HEK293T (cell line): ENCODE results near the gene EIF6.

Source experiments
- CTCF ChIA-PET: fragments of 350-600 bp; formaldehyde crosslinking; extraction: SDS; loops from one replicate; lab custom pipeline; 2021; ENCODE audit warnings: antibody characterized with exemption, inconsistent platforms; lab: Yijun Ruan, JAX
- POLR2A ChIA-PET: fragments of 350-600 bp; formaldehyde crosslinking; extraction: SDS; loops from one replicate; lab custom pipeline; 2020; ENCODE audit warnings: antibody characterized with exemption, inconsistent platforms; lab: Yijun Ruan, JAX
- DNase-seq: peaks from one replicate; pipeline ENCODE4 v3.0.0; 2012; ENCODE audit warnings: mixed read lengths; ENCODE audit errors: extremely low spot score
- ARNT ChIP-seq: fragments of 450-650 bp; IDR thresholded peaks from 2 replicates; pipeline ENCODE4 v1.6.1; 2017; ENCODE audit warnings: mild to moderate bottlenecking
- BHLHE40 ChIP-seq: fragments of 450-650 bp; IDR thresholded peaks from 2 replicates; pipeline ENCODE4 v1.6.1; 2016; ENCODE audit warnings: mild to moderate bottlenecking, moderate library complexity, borderline replicate concordance
- CTBP1 ChIP-seq: fragments of 450-650 bp; IDR thresholded peaks from 2 replicates; pipeline ENCODE4 v1.6.1; 2016; ENCODE audit warnings: borderline replicate concordance
- ELF4 ChIP-seq: fragments of 450-650 bp; IDR thresholded peaks from 2 replicates; pipeline ENCODE4 v1.6.1; 2017; ENCODE audit warnings: antibody characterized with exemption
- FOXA1 ChIP-seq: fragments of 450-650 bp; IDR thresholded peaks from 2 replicates; pipeline ENCODE4 v1.6.1; 2016; ENCODE audit warnings: mild to moderate bottlenecking
- FOXK2 ChIP-seq: fragments of 450-650 bp; IDR thresholded peaks from 2 replicates; pipeline ENCODE4 v1.6.1; 2016; ENCODE audit warnings: mild to moderate bottlenecking
- FOXM1 ChIP-seq: fragments of 450-650 bp; IDR thresholded peaks from 2 replicates; pipeline ENCODE4 v1.6.1; 2017; ENCODE audit warnings: mild to moderate bottlenecking, borderline replicate concordance
- HDGF ChIP-seq: fragments of 450-650 bp; IDR thresholded peaks from 2 replicates; pipeline ENCODE4 v1.6.1; 2017; ENCODE audit warnings: antibody characterized with exemption, borderline replicate concordance
- L3MBTL2 ChIP-seq: fragments of 450-650 bp; conservative IDR thresholded peaks from 2 replicates; pipeline ENCODE4 v1.6.1; 2016; ENCODE audit warnings: mild to moderate bottlenecking
- LEF1 ChIP-seq: fragments of 450-650 bp; IDR thresholded peaks from 2 replicates; pipeline ENCODE4 v1.6.1; 2017; ENCODE audit warnings: mild to moderate bottlenecking, borderline replicate concordance
- NFRKB ChIP-seq: fragments of 450-650 bp; IDR thresholded peaks from 2 replicates; pipeline ENCODE4 v1.6.1; 2016; ENCODE audit warnings: mild to moderate bottlenecking, moderate library complexity
- SP1 ChIP-seq: fragments of 450-650 bp; IDR thresholded peaks from 2 replicates; pipeline ENCODE4 v1.6.1; 2017
- SUZ12 ChIP-seq: fragments of 450-650 bp; IDR thresholded peaks from 2 replicates; pipeline ENCODE4 v1.6.1; 2016; ENCODE audit warnings: mild to moderate bottlenecking
- TARDBP ChIP-seq: fragments of 450-650 bp; IDR thresholded peaks from 2 replicates; pipeline ENCODE4 v1.6.1; 2016
- ZNF384 ChIP-seq: fragments of 450-650 bp; IDR thresholded peaks from 2 replicates; pipeline ENCODE4 v1.6.1; 2016
- TF ChIP-seq, protein P1 (sequence below): fragments of 450-650 bp; IDR thresholded peaks from 2 replicates; pipeline ENCODE4 v1.6.1; 2016

The EIF6 gene

DNA sequence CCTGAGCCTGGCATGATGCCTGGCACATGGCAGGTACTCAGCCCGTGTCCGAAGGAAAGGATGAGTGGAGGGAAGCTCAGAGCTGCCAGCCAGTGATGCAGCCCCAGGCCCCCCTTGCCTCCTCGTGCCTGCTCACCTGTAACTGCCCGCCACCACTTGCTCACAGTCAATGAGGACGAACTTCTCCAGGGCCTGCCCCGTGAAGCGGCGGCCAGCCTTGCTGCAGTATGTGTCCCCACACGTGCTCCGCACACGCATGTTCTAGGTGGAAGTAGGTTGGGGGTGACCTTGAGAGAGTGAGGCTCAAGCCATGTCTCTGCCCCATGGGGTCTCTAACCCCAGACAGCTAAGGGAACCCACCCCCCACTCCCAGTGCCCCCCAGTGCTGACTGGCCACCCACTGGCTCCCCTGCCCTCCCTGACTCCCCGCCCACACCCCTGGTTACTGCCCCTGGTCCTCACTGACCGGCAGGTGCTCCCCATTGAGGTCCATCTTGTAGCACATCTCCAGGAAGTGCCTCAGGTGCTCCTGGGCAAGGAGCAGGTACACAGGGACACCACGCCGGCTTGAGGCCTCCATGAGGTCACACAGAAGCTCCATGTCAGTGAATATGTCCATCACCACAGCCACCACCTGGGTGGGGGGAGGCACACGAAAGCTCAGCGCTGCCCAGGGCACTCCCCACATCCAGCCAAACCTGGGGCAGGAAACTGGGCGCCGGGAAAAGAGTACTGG is 3.9 kb upstream of the EIF6 start:
- POLR2A ChIA-PET = no interaction called here
- TF ChIP-seq L3MBTL2 (no peak), CTBP1 (no peak), ELF4 (no peak), HDGF (no peak), ZNF384 (no peak), NFRKB (no peak), SUZ12 (no peak), LEF1 (no peak), FOXK2 (no peak), ARNT (no peak), TARDBP (no peak), SP1 (no peak), FOXA1 (no peak), BHLHE40 (no peak), FOXM1 (no peak)
- TF ChIP-seq, protein P1, sequence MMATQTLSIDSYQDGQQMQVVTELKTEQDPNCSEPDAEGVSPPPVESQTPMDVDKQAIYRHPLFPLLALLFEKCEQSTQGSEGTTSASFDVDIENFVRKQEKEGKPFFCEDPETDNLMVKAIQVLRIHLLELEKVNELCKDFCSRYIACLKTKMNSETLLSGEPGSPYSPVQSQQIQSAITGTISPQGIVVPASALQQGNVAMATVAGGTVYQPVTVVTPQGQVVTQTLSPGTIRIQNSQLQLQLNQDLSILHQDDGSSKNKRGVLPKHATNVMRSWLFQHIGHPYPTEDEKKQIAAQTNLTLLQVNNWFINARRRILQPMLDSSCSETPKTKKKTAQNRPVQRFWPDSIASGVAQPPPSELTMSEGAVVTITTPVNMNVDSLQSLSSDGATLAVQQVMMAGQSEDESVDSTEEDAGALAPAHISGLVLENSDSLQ = no peak
- DNase-seq = no peak
- CTCF ChIA-PET = interaction anchor here (0.6 kb wide), 1 partner anchor 16 kb away, joined by 3 read pairs; no protein-coding TSS in a partner anchor

- TF ChIP-seq TARDBP = no peak
- DNase-seq = no peak
- POLR2A ChIA-PET = interaction anchor here (1.8 kb wide), 1 partner anchor 167 kb away, joined by 6 read pairs; the partner anchor contains the start of gene CEP250
- CTCF ChIA-PET = no interaction called here
Observed at GRCh38 chr20:35287509-35288324, 3.1 kb upstream of the EIF6 start.

DNA sequence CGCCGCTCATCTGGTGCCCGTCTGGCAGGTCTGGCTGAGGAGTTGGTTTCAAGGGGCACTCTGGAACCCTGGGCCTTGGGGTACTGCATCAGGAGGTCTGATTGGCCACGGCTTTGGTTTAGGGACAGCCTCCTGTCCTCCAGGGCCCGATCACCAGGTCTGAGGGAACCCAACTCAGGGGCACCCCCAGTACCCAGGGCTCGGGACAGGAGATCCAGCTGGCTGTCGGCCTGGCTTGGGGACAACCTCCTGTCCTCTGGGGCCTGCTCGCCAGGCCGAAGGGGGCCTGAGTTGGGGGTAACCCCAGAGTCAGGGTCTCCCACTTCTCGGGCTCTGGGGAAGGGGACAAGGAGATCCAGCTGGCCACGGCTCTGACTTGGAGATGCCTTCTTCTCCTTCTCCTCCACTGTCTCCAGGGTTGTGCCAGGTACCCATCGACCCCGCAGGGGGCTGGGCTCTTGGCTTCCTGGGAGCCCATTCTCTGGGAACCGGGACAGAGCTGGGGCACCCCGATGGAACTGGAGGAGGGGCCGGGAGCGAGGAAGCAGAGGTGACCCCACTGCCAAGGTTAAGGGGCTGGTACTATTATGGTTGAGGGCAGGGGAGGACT is 2.4 kb upstream of the EIF6 start:
- ChIA-PET POLR2A (interaction anchor here (1.8 kb wide), 1 partner anchor 168 kb away, joined by 6 read pairs; the partner anchor contains the start of gene CEP250), CTCF (interaction anchor here (0.6 kb wide), 1 partner anchor 15 kb away, joined by 3 read pairs; no protein-coding TSS in a partner anchor)
- DNase-seq = no peak
- no peak for TF ChIP-seq ELF4
- TF ChIP-seq NFRKB = no peak
- TF ChIP-seq, protein P1 = no peak
- TF ChIP-seq LEF1 = no peak
- TF ChIP-seq SP1 = no peak
- TF ChIP-seq FOXK2 = no peak
- TF ChIP-seq FOXM1 = no peak

GRCh38 chr20:35286077-35286898 is 1.7 kb upstream of the EIF6 start:
- no peak for DNase-seq
- CTCF ChIA-PET = interaction anchor here (0.6 kb wide), 1 partner anchor 16 kb away, joined by 3 read pairs; no protein-coding TSS in a partner anchor
- POLR2A ChIA-PET = interaction anchor here (1.8 kb wide), 1 partner anchor 169 kb away, joined by 6 read pairs; the partner anchor contains the start of gene CEP250
- TF ChIP-seq NFRKB = no peak
- TF ChIP-seq L3MBTL2 = no peak
- no peak for TF ChIP-seq LEF1
- no peak for TF ChIP-seq ARNT
- no peak for TF ChIP-seq SUZ12
- TF ChIP-seq FOXK2 = no peak
- TF ChIP-seq FOXM1 = no peak
- TF ChIP-seq, protein P1 = no peak
- TF ChIP-seq SP1 = no peak
- no peak for TF ChIP-seq HDGF
- TF ChIP-seq ZNF384 = no peak
- TF ChIP-seq FOXA1 = no peak
- TF ChIP-seq TARDBP = no peak
- TF ChIP-seq ELF4 = no peak
- TF ChIP-seq CTBP1 = no peak

GRCh38 chr20:35285806-35286076 is 1.2 kb upstream of the EIF6 start:
- no peak for DNase-seq
- ChIA-PET POLR2A (interaction anchor here (1.8 kb wide), 1 partner anchor 169 kb away, joined by 6 read pairs; the partner anchor contains the start of gene CEP250), CTCF (no interaction called here)
- no peak for TF ChIP-seq ARNT
- TF ChIP-seq NFRKB = no peak
- no peak for TF ChIP-seq SUZ12
- TF ChIP-seq LEF1 = no peak
